Sigmoid colon (tissue), 7 donors: ENCODE data around the gene ZDHHC5. TPM values are rescaled to one million over a fixed set of nuclear protein-coding genes. Genes with fewer than 3 reads are reported as not detected.

Experiments used
- polyA plus RNA-seq, 3 donors: library from polyadenylated mRNA; stranded (reverse); fragments of 200-250 nt; gene quantifications; one replicate each; pipeline ENCODE4 v1.2.3, GENCODE V29; 2013
- small RNA-seq, 3 donors: library from RNA; depleted of rRNA; stranded (forward); fragments of <200 nt; gene quantifications; one replicate each; pipeline ENCODE3, GENCODE V24; 2016
- total RNA-seq, 4 donors: library from RNA; depleted of rRNA; stranded (reverse); fragments of >200 nt; gene quantifications; one replicate each; pipeline ENCODE4 v1.1.0, GENCODE V29; 2016
- donor health status: healthy with polysubstance abuse.
- donor health status: Bipolar disorder and iron deficiency.
- donor health status: healthy.

The ZDHHC5 gene
- total and polyA plus RNA-seq, 7 donors: 13.6 to 42.5 (median 28.0) TPM

Small RNA genes within 50 kb of the gene (small RNA-seq; reads per million reads assigned to genes)
- gene MIR130A (523 to 842 (median 534) reads per million in 3 donors), gene TMX2-CTNND1 (0 reads per million in 3 donors)

Other genes with a start within 250 kb of the ZDHHC5 start
- 10 to 100 TPM; 25.2 to 43.9 (median 31.9) TPM for gene SLC43A3, start 241.0 kb upstream of the ZDHHC5 start, total RNA-seq
- gene SLC43A3, start 241.0 kb upstream of the ZDHHC5 start, polyA plus RNA-seq: 10 to 100 TPM; 11.3 to 16.9 (median 12.6) TPM
- gene RTN4RL2, start 207.6 kb upstream of the ZDHHC5 start, total RNA-seq: under 1 TPM in 2 of 4 donors, not detected in 2; 0.41 to 0.66 TPM
- under 1 TPM in 2 of 3 donors, not detected in 1; 0.60 to 0.63 TPM for gene RTN4RL2, start 207.6 kb upstream of the ZDHHC5 start, polyA plus RNA-seq
- gene SLC43A1, start 152.4 kb upstream of the ZDHHC5 start, total RNA-seq: 10 to 100 TPM; 19.1 to 32.4 (median 27.4) TPM
- gene SLC43A1, start 152.4 kb upstream of the ZDHHC5 start, polyA plus RNA-seq: 10 to 100 TPM in 1 of 3 donors, 1 to 10 TPM in 1, under 1 TPM in 1; 0.92 to 14.3 (median 5.4) TPM
- gene TIMM10, start 137.4 kb upstream of the ZDHHC5 start, total RNA-seq: 10 to 100 TPM; 22.4 to 59.7 (median 33.0) TPM
- gene TIMM10, start 137.4 kb upstream of the ZDHHC5 start, polyA plus RNA-seq: 10 to 100 TPM; 48.0 to 62.9 (median 52.7) TPM
- not detected for gene SMTNL1, start 130.5 kb upstream of the ZDHHC5 start, total RNA-seq
- gene SMTNL1, start 130.5 kb upstream of the ZDHHC5 start, polyA plus RNA-seq: not detected
- 10 to 100 TPM; 26.5 to 37.8 (median 32.5) TPM for gene UBE2L6, start 100.4 kb upstream of the ZDHHC5 start, total RNA-seq
- 100 to 1,000 TPM in 1 of 3 donors, 10 to 100 TPM in 2; 42.6 to 106 (median 62.9) TPM for gene UBE2L6, start 100.4 kb upstream of the ZDHHC5 start, polyA plus RNA-seq
- 100 to 1,000 TPM; 214 to 397 (median 295) TPM for gene SERPING1, start 70.4 kb upstream of the ZDHHC5 start, total RNA-seq
- gene SERPING1, start 70.4 kb upstream of the ZDHHC5 start, polyA plus RNA-seq: 100 to 1,000 TPM in 1 of 3 donors, 10 to 100 TPM in 2; 24.5 to 147 (median 49.9) TPM
- gene YPEL4, start 18.2 kb upstream of the ZDHHC5 start, total RNA-seq: 1 to 10 TPM; 1.5 to 4.4 (median 2.8) TPM
- gene YPEL4, start 18.2 kb upstream of the ZDHHC5 start, polyA plus RNA-seq: 1 to 10 TPM; 1.2 to 3.0 (median 1.4) TPM
- 10 to 100 TPM in 3 of 4 donors, 1 to 10 TPM in 1; 3.9 to 23.2 (median 13.7) TPM for gene CLP1, start 10.4 kb upstream of the ZDHHC5 start, total RNA-seq
- 10 to 100 TPM; 12.4 to 16.0 (median 13.2) TPM for gene CLP1, start 10.4 kb upstream of the ZDHHC5 start, polyA plus RNA-seq
- 10 to 100 TPM in 3 of 4 donors, 1 to 10 TPM in 1; 8.3 to 14.9 (median 12.8) TPM for gene MED19, start 44.1 kb downstream of the ZDHHC5 start, total RNA-seq
- gene MED19, start 44.1 kb downstream of the ZDHHC5 start, polyA plus RNA-seq: 10 to 100 TPM; 14.4 to 18.5 (median 16.3) TPM
- 10 to 100 TPM; 29.1 to 47.8 (median 40.7) TPM for gene TMX2, start 44.5 kb downstream of the ZDHHC5 start, total RNA-seq
- 100 to 1,000 TPM in 1 of 3 donors, 10 to 100 TPM in 2; 25.2 to 136 (median 26.8) TPM for gene TMX2, start 44.5 kb downstream of the ZDHHC5 start, polyA plus RNA-seq
- 100 to 1,000 TPM; 130 to 188 (median 132) TPM for gene SELENOH, start 73.4 kb downstream of the ZDHHC5 start, total RNA-seq
- gene SELENOH, start 73.4 kb downstream of the ZDHHC5 start, polyA plus RNA-seq: 100 to 1,000 TPM; 149 to 180 (median 156) TPM
- gene BTBD18, start 83.7 kb downstream of the ZDHHC5 start, total RNA-seq: not detected
- under 1 TPM in 1 of 3 donors, not detected in 2; 0.03 TPM for gene BTBD18, start 83.7 kb downstream of the ZDHHC5 start, polyA plus RNA-seq
- gene CTNND1, start 93.7 kb downstream of the ZDHHC5 start, total RNA-seq: 100 to 1,000 TPM in 1 of 4 donors, 10 to 100 TPM in 3; 66.0 to 102 (median 86.9) TPM
- gene CTNND1, start 93.7 kb downstream of the ZDHHC5 start, polyA plus RNA-seq: 100 to 1,000 TPM in 1 of 3 donors, 10 to 100 TPM in 2; 84.7 to 132 (median 99.9) TPM